ENCODE data around the gene ID1.
"Not testable (repeated sequence)": the region's sequence is repeated elsewhere in the genome, so short reads cannot be mapped to it uniquely, and the experiment has no call there.

ID1 gene

DNA sequence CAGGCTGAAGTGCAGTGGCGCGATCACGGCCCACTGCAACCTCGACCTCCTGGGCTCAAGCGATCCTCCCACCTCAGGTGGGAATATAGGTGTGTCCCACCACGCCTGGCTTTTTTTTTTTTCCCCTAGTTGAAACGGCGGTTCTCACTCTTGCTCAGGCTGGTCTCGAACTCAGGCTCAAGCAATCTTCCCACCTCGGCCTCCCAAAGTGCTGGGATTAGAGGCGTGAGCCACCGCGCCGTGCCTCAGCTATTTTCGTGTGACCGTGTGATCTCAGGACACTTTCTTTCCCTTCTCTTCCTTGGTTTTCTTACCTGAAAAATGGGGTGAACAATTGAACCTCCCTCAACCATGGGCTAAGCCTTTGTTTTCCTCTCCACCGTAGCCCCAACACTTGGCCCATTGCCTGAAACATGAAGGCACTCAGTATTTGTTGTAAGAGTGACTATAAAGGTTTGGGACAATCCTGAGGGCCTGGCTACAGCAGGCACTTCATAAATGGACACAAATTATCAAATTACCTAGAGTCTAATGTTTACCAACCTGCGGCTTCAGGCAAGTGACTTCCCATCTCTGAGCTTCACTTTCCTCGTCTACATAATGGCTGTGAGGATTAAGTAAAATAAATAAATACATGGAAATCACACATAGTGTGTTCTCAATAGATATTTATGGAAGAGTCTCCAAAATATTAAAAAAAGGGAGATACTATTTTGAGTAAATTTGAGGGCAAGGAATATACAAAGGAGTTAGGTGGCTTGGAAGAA lies 31.4 kb upstream of the ID1 start:
- DNase-seq: no peak

DNA sequence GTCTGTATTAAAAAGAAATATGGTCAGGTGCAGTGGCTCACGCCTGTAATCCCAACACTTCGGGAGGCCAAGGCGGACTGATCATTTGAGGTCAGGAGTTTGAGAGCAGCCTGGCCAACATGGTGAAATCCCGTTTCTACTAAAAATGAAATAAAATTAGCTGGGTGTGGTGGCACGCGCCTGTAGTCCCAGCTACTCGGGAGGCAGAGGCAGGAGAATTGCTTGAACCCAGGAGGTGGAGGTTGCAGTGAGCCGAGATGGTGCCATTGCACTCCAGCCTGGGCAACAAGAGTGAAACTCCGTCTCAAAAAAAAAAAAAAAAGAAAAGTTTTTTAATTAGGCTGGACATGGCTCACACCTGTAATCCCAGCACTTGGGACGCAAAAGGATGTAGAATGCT lies 30.1 kb upstream of the ID1 start:
- DNase-seq: not testable (repeated sequence)

DNA sequence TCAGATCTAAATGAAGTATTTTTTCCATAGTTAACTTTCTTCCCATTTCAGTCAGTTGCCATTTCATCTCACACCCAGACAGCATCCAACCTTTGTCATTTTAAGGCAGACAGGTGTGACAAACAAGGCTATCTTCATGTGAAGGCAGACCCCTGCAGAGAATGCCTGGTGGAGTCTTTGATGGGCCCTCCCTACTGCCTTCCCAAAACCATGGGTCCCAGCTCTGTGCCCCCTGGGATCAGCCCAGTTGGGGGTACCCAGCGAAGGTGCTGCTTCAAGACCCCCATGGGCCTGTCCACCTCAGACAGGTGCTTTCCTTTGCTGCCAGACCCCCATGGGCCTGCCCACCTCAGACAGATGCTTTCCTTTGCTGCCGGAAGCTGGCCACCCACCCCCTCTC lies 28.3 kb upstream of the ID1 start:
- DNase-seq: no peak

GRCh38 chr20:31577194-31577593 lies 27.9 kb upstream of the ID1 start:
- DNase-seq: no peak

DNA sequence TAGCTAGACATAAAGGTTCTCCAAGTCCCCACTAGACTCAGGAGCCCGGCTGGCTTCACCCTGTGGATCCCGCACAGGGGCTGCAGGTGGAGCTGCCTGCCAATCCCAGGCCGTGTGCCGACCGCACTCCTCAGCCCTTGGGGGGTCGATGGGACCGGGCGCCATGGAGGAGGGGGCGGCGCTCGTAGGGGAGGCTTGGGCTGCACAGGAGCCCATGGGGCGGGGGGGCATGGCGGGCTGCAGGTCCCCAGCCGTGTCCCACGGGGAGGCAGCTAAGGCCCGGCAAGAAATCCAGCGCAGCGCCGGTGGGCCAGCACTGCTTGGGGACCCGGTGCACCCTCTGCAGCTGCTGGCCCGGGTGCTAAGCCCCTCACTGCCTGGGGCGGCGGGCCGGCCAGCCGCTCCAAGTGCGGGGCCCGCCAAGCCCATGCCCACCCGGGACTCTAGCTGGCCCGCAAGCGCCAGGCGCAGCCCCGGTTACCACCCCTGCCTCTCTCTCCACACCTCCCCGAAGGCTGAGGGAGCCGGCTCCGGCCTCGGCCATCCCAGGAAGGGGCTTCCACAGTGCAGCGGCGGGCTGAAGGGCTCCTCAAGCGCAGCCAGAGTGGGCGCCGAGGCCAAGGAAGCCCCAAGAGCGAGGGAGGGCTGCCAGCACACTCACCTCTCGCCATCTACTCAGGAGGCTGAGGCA lies 26.5 kb upstream of the ID1 start:
- no peak for DNase-seq

- no peak for DNase-seq
These were observed 25.8 kb upstream of the ID1 start for GRCh38 chr20:31579245-31579644.

DNA sequence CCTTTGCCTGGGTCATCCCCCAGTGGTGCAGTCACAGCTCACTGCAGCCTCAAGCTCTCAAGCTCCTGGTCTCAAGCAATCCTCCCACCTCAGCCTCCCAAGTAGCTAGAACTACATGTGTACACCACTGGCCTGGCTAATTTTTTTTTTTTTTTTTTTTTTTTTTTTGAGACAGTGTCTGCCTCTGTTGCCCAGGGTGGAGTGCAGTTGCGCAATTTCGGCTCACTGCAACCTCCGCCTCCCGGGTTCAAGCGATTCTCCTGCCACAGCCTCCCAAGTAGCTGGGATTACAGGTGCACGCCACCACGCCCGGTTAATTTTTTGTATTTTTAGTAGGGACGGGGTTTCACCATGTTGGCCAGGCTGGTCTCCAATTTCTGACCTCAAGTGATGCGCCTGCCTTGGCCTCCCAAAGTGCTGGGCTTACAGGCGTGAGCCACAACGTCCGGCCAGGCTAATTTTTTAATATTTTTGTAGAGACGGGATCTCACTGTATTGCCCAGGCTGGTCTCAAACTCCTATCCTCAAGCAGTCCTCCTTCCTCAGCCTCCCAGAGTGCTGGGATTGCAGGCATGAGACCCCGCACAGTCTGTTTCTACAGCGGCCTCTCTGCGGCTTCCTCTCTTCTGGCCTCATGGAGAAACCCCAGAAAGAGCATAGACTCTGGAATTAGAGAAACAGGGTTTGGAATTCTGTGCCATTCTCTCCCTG lies 25.0 kb upstream of the ID1 start:
- not testable (repeated sequence) for DNase-seq

DNA sequence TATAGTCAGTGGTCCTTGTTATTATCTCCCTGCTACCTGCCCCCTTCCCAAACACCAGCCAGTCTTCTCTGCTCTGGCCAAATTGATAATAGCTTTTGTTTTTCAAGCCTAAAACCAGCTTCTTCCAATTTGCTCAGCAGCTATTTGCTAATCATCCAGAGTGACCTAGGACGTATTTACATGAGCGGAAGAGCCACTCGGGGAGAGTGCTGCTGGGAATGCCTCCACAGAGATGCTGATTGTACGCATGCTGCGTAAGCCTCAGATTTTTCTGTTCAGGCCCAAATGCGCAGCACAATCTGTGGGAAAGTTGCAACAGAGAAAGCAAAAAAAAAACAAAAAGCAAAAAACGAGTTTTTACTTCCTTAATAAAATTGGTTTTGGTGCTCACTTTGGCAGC lies 24.4 kb upstream of the ID1 start:
- no peak for DNase-seq

GRCh38 chr20:31581391-31581790 lies 23.7 kb upstream of the ID1 start:
- DNase-seq: no peak

GRCh38 chr20:31587545-31588389 lies 17.3 kb upstream of the ID1 start:
- peak; percentile 86 for DNase-seq

DNA sequence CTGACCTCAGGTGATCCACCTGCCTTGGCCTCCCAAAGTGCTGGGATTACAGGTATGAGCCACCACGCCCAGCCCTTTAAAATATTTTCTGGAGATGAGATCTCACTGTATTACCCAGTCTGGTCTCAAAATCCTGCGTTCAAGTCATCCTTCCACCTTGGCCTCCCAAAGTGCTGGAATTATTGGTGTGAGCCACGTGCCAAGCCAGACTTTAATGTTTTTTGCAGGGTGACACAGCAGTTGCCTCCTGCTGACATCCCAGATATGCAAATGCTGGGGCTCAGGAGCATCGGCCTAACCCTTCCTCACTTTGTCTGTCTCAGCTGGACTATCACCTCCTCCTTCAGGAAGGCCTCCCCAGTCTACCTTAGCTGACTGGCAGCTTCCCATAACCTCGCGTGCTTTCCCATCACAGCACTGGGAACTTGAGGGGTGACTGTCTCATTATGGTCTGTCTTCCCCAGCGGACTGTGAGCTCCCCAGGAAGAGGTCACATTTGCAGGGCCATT lies 14.3 kb upstream of the ID1 start:
- no peak for DNase-seq

- peak; percentile 87 for DNase-seq
These were observed 11.7 kb upstream of the ID1 start for GRCh38 chr20:31593221-31594001.

GRCh38 chr20:31594002-31594557 lies 11.0 kb upstream of the ID1 start:
- no peak for DNase-seq

DNA sequence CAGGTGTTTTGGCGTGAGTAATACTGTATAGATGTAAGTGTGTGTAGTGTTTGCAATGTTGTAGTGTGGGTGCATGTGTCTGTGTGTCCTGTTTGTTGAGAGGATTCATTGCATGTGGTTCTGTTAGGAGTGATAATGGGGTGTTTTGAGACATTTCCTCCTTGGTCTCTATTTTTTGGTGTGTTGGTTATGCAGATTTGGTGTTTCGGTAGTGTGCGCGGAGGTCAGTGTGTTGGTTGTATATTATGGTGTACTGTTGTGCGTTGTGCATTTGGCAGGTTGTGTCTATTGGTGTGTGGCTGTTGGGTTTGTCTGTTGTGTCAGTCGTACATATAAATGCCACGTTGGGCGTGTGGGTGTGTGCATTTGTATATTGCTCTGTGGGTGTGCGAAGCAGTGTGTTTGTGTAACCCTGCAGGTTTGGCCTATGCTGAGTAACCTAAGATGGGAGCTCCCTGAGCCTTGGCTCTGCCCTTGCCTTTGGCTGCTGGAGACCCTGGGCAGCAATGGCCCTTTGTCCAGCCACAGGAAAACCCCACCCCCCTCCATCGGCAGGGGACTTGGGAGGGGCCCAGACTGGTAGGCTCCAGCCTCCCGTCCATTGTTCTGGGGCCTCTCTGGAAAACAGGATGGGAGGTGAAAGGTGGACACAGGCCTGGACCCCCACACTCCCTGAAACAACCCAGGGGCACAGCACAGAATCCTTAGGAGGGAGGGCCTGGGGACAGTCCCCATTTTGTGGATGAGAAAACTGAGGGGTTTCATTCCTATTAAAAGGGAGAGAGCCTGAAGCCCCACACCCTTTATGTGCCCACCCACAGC lies 10.3 kb upstream of the ID1 start:
- peak; percentile 91 for DNase-seq

DNA sequence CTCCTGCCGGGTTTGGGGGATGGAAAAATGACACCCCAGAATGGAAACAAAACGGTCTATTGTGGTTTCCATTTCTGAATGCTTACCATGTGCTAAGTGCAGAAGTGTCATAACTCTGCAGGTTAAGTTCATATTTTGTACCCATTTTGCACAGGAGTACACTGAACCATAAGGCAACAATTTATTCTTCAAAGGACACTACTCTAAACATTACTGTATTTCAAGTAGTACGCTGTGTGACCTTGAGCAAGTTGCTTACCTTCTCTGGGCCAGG lies 9.8 kb upstream of the ID1 start:
- no peak for DNase-seq

DNA sequence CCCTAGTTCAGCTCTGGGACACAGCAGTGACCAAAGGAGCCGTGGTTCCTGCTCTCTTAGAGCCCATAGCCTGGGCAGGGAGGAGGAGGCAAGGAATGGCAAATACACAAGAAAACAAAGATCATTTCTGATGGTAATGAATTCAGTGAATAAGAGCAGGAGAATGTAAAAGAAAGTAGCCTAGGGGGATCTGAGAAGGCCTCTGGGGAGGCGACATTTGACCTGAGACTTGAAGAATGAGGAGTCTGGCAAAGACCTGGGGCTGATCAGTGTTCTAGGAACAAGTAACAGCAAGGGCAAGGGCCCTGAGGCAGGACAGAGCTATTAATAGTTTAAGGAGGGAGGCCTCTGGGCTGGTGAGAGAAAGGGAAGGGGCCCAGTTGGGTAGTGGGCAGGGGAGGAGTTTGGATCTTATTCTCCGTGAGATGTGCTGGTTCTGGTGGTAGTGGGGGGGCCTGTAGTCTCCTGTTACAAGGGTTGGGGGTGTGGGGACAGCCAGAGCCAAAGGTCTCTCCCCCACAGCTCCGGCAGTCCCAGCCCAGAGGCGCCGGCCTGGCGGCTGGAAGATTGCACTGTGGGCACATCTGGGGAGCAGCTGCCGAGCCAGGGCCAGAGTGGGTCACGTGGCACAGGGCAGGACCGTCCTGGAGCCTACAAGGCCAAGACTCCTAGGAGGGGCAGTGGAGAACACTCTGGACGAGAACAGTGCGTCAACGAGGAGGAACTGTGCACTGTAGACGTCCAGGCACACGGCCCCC lies 9.3 kb upstream of the ID1 start:
- peak; percentile 99 for DNase-seq

GRCh38 chr20:31596412-31596715 lies 8.7 kb upstream of the ID1 start:
- DNase-seq: not testable (repeated sequence)

GRCh38 chr20:31596831-31597480 lies 8.1 kb upstream of the ID1 start:
- peak; percentile 59 for DNase-seq

GRCh38 chr20:31597481-31597855 lies 7.6 kb upstream of the ID1 start:
- DNase-seq: no peak

GRCh38 chr20:31602431-31602778 lies 2.7 kb upstream of the ID1 start:
- DNase-seq: no peak
